ENCODE data around the gene IL9.

IL9 gene

GRCh38 chr5:135880278-135880677, 15.4 kb downstream of the IL9 start:
- H3K4me3 ChIP-seq (ENCODE audit: low read depth, low read length) = no peak overlapping the region
- TF ChIP-seq, protein P1, sequence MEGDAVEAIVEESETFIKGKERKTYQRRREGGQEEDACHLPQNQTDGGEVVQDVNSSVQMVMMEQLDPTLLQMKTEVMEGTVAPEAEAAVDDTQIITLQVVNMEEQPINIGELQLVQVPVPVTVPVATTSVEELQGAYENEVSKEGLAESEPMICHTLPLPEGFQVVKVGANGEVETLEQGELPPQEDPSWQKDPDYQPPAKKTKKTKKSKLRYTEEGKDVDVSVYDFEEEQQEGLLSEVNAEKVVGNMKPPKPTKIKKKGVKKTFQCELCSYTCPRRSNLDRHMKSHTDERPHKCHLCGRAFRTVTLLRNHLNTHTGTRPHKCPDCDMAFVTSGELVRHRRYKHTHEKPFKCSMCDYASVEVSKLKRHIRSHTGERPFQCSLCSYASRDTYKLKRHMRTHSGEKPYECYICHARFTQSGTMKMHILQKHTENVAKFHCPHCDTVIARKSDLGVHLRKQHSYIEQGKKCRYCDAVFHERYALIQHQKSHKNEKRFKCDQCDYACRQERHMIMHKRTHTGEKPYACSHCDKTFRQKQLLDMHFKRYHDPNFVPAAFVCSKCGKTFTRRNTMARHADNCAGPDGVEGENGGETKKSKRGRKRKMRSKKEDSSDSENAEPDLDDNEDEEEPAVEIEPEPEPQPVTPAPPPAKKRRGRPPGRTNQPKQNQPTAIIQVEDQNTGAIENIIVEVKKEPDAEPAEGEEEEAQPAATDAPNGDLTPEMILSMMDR (conservative IDR thresholded peaks at IDR 0.05; ENCODE audit: low read depth, low read length) = peak; percentile 40
- DNase-seq (ENCODE audit: low read depth) = peak; percentile 13

DNA sequence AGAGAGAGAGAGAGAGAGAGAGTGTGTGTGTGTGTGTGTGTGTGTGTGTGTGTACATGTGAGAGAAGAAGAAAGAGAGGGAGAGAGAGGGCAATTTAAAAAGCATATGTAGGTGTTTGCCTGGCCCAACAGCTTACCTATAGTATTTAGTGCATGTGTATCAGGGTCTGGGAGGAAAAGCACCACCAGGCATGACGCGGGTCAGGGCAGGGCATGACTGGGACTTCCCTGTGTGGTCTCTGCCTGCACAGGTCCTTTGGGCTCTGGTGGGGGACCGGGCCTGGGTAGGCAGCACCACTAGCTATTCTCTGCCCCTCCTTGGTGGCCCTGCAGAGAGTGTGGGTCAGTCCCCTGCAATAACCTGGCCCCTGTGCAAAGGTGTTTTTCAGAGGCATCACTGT, 16.1 kb downstream of the IL9 start:
- DNase-seq (ENCODE audit: low read depth) = no peak
- H3K4me3 ChIP-seq (ENCODE audit: low read depth, low read length) = no peak overlapping the region
- TF ChIP-seq, protein P1 (conservative IDR thresholded peaks at IDR 0.05; ENCODE audit: low read depth, low read length) = no peak

DNA sequence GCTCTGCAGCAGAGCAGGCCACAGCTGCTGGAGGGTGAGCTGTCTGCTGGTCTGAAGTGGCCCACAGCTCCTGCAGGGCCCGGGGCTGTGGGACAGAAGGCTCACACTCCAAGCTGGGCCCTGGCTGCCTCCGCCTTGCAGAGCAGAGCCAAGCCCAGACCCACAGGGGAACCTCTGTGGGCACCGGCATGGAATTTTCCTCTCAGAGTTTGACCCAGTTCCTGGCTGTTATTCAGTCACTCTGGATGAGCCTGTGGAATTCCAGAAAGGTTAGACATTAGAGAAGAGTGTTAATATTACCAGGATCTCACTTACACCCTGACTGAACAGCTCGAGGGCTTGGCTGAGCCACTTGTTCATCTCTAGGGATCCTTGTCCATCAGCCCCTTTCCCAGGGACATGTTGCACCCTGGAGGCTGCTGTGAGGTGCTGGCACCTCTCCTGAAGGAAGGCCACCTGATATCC, 17.5 kb downstream of the IL9 start:
- TF ChIP-seq, protein P1 (conservative IDR thresholded peaks at IDR 0.05; ENCODE audit: low read depth, low read length) = no peak
- no peak overlapping the region for H3K4me3 ChIP-seq (ENCODE audit: low read depth, low read length)
- no peak for DNase-seq (ENCODE audit: low read depth)

DNA sequence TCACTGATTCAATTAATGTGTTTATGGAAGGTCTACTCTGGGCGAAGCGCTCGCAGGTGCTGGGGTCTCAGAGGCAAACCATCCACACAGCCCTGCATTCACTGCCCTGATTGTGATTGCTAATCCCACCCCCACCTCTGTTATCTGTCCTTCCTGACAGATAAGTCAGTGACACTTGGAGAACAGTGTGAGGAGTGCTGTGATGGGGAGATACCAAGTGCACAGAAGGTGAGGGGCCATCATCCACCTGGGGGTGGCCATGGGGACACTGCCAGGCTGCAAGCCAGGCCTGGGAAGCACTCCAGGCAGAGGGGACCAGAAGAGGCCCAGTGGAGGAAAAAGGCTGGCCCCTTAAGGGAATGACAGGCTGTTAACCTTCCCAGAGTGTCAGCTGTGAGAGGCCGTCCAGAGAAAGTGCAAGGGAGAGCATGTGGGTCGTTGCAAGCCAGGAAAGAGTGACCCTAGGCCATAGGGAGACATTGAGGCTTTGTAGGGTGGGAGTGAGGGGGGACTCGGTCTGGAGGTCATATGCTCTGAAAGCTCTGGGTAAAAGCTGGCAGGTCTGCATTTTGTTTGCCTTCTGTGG, 18.0 kb downstream of the IL9 start:
- no peak for DNase-seq (ENCODE audit: low read depth)
- TF ChIP-seq, protein P1 (conservative IDR thresholded peaks at IDR 0.05; ENCODE audit: low read depth, low read length) = no peak

DNA sequence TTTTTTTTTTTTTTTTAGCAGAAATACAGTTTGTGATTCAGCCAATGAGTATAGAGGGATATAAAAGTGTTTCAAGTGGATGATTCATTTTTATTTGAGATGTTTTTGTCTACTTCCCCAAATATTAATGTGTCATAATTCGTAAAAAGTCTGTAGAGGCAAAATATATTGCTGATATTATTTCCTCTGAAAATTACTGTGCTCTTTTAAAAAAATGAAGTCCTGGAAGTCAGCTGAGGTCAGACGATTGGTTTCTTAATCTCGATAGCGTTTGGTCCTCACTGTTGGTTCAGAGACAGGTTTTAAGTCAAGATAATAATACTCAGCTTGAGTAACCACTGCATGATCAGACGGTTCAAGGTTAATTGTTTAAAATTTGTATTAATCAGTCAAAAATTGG, 19.5 kb downstream of the IL9 start:
- no peak overlapping the region for H3K4me3 ChIP-seq (ENCODE audit: low read depth, low read length)
- TF ChIP-seq, protein P1 (conservative IDR thresholded peaks at IDR 0.05; ENCODE audit: low read depth, low read length) = no peak
- DNase-seq (ENCODE audit: low read depth) = no peak

More for the DNA sequence above, 18.0 kb downstream of the IL9 start:
- H3K4me3 ChIP-seq (ENCODE audit: low read depth, low read length) = no peak overlapping the region

- H3K4me3 ChIP-seq (ENCODE audit: low read depth, low read length) = no peak overlapping the region
- TF ChIP-seq, protein P1 (conservative IDR thresholded peaks at IDR 0.05; ENCODE audit: low read depth, low read length) = no peak
- no peak for DNase-seq (ENCODE audit: low read depth)
Measured at GRCh38 chr5:135875567-135875966, 20.1 kb downstream of the IL9 start.

DNA sequence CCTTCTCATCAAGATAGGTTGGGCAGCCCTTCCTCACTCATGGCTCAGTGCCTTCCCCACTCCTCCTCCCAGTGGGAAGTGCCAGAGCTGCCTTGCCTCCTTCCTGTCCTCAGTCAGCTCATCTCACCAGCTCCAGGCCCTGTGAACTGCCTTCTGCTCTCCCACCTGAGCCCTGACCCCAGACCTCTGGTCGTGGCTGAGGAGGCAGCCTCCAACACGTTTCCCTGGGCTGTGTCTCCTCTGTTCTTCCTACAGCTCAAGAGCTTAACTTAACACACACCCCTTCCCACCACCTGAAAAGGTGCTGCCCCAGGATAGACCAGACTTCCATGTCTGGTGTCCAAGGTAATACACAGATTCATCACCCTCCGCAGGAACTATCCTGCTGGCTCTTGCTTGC, 21.2 kb downstream of the IL9 start:
- no peak overlapping the region for H3K4me3 ChIP-seq (ENCODE audit: low read depth, low read length)
- TF ChIP-seq, protein P1 (conservative IDR thresholded peaks at IDR 0.05; ENCODE audit: low read depth, low read length) = no peak
- no peak for DNase-seq (ENCODE audit: low read depth)

Measured in choroid plexus epithelial cell (primary cell).